RWPE2 (cell line): ENCODE data around the gene POLDIP3.

Source experiments
- ATAC-seq: fragments of 200-7000 bp; cut with Tn5 transposase; 3 replicates; pipeline ENCODE4 v1.9.1; 2021; ENCODE audit warnings: low read depth
- DNase-seq: peaks from one replicate; pipeline ENCODE4 v3.0.0-alpha.2; 2020; ENCODE audit warnings: low spot score
- H3K27ac ChIP-seq: fragments of 450-650 bp; 2 replicates; pipeline ENCODE4 v1.5.1; 2017; ENCODE audit warnings: mild to moderate bottlenecking; ENCODE audit not compliant: poor library complexity, severe bottlenecking
- H3K27me3 ChIP-seq: fragments of 250-450 bp; sonication (Bioruptor Pico); 2 replicates; pipeline ENCODE4 v1.5.1; 2021; ENCODE audit warnings: mild to moderate bottlenecking, moderate library complexity; ENCODE audit not compliant: insufficient read depth, poor library complexity, severe bottlenecking
- H3K36me3 ChIP-seq: fragments of 250-450 bp; sonication (Bioruptor Pico); 2 replicates; pipeline ENCODE4 v1.5.1; 2020; ENCODE audit warnings: low read depth, mild to moderate bottlenecking, moderate library complexity
- H3K4me1 ChIP-seq: fragments of 250-450 bp; sonication (Bioruptor Pico); 2 replicates; pipeline ENCODE4 v1.5.1; 2021; ENCODE audit warnings: mild to moderate bottlenecking, moderate library complexity; ENCODE audit not compliant: insufficient read depth, poor library complexity, severe bottlenecking
- H3K4me3 ChIP-seq: fragments of 250-450 bp; sonication (Bioruptor Pico); 2 replicates; pipeline ENCODE4 v1.5.1; 2021; ENCODE audit warnings: mild to moderate bottlenecking, moderate library complexity; ENCODE audit not compliant: severe bottlenecking
- H3K9me3 ChIP-seq: fragments of 250-450 bp; sonication (Bioruptor Pico); 2 replicates; pipeline ENCODE4 v1.5.1; 2021; ENCODE audit warnings: mild to moderate bottlenecking, moderate library complexity; ENCODE audit not compliant: severe bottlenecking
- TF ChIP-seq, protein P1 (sequence below): fragments of 450-650 bp; IDR thresholded peaks from one replicate; pipeline ENCODE4 v1.5.1; 2017; ENCODE audit warnings: mild to moderate bottlenecking, moderate library complexity; ENCODE audit not compliant: poor library complexity, severe bottlenecking

POLDIP3 gene

DNA sequence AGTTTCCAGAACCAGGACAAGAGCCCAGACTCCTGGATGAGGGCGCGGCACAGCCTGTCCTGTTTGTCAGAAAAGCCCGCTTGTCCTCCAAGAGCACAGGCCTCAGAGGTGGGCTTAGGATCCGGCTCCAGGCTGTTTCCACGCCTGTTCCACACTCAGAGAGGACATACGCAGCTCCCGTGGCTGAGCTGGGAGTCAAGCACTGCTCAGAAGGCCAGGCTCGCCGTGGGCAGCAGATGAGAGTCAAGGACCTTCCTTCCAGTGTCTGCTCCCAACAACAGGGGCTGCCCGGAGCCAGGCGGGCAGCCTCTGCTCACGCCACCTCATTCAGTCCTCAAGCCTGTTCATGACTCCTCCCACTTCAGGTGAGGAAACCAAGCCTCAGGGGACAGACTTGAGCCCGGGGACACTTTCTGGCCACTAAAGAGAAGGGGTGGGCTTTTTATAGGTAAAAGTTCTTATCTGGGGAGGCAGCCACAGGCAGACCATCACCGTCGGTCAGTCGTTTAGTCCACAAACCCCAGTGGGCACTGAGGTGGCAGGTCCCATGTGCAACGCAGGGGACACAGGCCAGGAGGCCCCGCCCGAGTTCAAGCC lies 30.8 kb upstream of the POLDIP3 start:
- TF ChIP-seq, protein P1, sequence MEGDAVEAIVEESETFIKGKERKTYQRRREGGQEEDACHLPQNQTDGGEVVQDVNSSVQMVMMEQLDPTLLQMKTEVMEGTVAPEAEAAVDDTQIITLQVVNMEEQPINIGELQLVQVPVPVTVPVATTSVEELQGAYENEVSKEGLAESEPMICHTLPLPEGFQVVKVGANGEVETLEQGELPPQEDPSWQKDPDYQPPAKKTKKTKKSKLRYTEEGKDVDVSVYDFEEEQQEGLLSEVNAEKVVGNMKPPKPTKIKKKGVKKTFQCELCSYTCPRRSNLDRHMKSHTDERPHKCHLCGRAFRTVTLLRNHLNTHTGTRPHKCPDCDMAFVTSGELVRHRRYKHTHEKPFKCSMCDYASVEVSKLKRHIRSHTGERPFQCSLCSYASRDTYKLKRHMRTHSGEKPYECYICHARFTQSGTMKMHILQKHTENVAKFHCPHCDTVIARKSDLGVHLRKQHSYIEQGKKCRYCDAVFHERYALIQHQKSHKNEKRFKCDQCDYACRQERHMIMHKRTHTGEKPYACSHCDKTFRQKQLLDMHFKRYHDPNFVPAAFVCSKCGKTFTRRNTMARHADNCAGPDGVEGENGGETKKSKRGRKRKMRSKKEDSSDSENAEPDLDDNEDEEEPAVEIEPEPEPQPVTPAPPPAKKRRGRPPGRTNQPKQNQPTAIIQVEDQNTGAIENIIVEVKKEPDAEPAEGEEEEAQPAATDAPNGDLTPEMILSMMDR: no peak
- H3K9me3 ChIP-seq: no peaks in the 10 kb centered on the region
- H3K27me3 ChIP-seq: no peaks in the 10 kb centered on the region
- DNase-seq (no peak), ATAC-seq (no peak)
- H3K4me3 ChIP-seq: no peak overlapping the region
- peaks cover 22% of the 10 kb centered on the region for H3K4me1 ChIP-seq
- H3K36me3 ChIP-seq: peaks cover 9% of the 10 kb centered on the region
- peak overlapping the region; percentile 20 for H3K27ac ChIP-seq

DNA sequence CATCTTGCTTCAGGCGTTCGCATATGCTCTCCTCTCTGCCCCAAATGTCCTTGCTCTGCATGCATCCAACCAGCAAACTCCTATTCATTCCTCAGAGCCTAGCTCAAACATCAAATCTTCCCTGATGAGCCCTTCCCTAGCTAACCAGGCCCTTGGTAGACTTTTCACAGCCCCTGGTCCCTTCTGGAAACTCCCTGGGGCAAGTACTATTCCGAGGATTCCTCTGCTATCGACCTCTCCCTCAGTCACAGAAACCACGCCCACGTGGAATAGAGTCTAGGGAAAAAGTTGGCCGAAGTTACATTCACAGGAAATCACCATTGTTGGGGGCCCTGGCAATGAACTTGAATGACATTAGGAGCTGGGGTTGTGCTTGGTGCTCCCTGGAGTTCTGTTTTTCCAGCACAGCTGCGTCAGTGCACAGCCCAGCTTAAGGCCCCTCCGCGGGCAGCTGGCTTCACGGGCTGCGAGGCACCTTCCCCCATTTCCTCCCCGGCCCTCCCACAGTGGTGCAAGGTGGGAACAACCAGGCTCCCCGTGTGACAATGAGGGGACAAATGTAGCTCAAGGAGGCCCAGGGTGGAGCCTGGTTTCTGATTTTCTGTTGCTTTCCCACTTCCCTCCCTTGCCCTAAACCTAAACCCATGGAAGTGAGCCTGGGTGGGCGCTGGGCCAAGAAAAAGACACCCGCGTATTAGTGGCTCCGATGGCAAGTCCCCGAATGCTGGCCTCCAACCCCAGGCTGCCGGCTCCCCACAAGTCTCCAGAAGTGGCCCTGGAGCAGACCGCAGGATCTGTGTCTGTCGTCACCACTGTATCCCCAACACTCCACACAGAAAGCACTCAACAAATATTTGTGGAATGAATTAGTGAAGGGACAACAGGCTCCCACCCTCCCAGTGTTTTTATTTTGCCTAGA lies 30.0 kb upstream of the POLDIP3 start:
- ATAC-seq: no peak
- H3K4me1 ChIP-seq: peaks cover 22% of the 10 kb centered on the region
- TF ChIP-seq, protein P1: no peak

DNA sequence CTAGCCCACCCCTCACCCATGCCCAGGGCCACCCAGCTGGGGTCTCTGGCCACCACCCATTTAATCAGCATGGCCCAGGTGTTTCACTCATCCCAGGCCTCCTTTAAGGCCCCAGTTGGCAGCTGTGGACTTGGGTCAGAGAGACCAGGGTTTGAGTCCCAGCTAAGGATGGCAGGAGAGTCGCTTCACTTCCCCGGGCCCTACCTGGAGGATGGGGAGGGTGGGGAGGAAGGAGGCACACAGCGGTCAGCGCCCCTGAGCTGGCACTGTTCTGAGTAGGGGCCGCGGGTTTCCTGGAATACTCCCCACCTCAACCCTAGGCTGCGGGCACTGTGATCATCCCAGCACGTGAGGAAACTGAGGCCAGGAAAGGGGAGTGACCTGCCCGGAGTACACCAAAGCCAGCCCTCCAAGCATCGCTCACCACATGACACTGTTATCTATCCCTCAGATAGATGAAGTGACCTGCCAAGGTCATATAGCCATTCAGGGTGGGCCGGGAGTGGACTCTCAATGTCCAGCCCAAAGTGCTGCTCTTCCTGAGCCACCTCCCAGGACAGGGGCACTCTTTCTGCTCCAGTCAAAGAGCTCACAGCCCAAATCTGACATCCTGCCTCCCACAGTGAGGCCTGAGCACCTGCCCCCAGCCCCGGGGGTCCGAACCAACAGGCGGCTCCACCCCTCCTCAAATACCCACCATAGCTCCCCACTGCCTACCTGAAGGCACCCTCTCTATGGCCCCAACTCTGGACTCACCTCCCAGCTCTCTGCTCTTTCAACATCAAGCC lies 29.1 kb upstream of the POLDIP3 start:
- Histone ChIP-seq H3K9me3 (no peaks in the 10 kb centered on the region), H3K4me1 (peaks cover 22% of the 10 kb centered on the region), H3K36me3 (peaks cover 10% of the 10 kb centered on the region), H3K27me3 (no peaks in the 10 kb centered on the region), H3K4me3 (no peak overlapping the region), H3K27ac (peak overlapping the region; percentile 20)
- no peak for ATAC-seq
- DNase-seq: no peak
- TF ChIP-seq, protein P1: no peak

More for the DNA sequence above, 30.0 kb upstream of the POLDIP3 start:
- H3K4me3 ChIP-seq: no peak overlapping the region
- H3K9me3 ChIP-seq: no peaks in the 10 kb centered on the region
- no peak for DNase-seq
- H3K27me3 ChIP-seq: no peaks in the 10 kb centered on the region
- peak overlapping the region; percentile 20 for H3K27ac ChIP-seq
- H3K36me3 ChIP-seq: peaks cover 10% of the 10 kb centered on the region

DNA sequence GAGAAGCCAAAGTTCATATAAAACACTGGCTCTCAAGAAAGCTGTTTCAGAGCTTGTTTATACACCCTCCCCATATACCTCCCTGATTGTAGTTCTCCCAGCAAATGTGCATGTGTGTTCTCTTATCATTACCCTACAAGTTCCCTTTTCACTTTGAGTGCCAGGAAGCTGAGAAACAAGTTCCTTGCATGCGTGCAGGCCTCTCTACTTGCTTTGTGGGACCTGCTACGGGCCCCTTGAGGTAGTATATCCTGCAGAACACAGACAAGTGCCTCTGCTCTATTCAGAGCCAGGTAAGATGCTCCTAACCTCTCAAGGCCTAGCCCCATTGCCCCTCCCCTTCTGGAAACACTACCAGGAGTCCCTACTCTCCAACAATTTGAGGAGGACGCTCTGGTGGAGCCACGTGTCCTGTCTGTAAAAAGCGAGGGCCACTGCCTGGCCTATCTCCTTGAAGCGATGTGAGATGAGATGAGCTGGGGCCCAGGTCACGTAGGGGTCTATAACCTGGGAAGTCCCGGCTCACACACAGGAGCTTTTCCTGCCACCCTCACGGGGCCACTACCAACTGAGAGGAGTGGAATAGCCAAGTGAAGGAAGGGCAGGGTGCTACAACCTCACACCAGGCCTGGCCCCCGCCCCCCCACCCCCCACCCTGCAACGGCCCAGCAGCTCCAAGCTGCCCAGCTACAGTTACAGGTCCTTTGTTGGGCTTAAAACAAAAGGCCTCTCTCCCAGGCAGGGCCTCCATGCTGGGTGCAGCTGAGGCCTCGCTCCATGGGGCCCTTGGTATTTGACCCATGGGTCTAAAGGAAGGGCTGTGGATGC lies 28.3 kb upstream of the POLDIP3 start:
- DNase-seq (no peak), ATAC-seq (no peak)
- no peak overlapping the region for H3K27ac ChIP-seq
- H3K36me3 ChIP-seq: peaks cover 10% of the 10 kb centered on the region
- no peaks in the 10 kb centered on the region for H3K9me3 ChIP-seq
- TF ChIP-seq, protein P1: no peak
- H3K27me3 ChIP-seq: no peaks in the 10 kb centered on the region
- H3K4me1 ChIP-seq: peaks cover 22% of the 10 kb centered on the region
- H3K4me3 ChIP-seq: no peak overlapping the region
